ENCODE measurements around the gene CDADC1. TPM values are rescaled to one million over a fixed set of nuclear protein-coding genes. Genes with fewer than 3 reads are reported as not detected.
"Not testable (repeated sequence)": the region's sequence is repeated elsewhere in the genome, so short reads cannot be mapped to it uniquely, and the experiment has no call there.

The CDADC1 gene
- total RNA-seq, 1 experiment from 2014 or later: 1.0 TPM

DNA sequence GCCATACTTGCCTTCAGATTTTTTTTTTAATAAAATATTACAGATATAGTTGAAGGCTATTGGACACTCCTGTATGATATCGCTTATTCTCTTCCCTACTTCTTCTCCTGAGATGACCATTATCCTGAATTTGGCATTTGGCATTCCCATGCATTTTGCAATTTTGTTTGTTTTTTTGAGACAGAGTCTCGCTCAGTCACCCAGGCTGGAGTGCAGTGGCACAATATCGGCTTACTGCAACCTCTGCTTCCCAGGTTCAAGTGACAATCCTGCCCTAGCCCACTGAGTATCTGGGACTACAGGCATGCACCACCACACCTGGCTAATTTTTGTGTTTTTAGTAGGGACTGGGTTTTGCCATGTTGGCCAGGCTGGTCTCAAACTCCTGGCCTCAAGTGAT, 79.4 kb downstream of the CDADC1 start:
- not testable (repeated sequence) for H3K4me3 ChIP-seq (ENCODE audit: insufficient read depth, low read depth, low read length); H3K27me3 ChIP-seq (ENCODE audit: control insufficient read depth, insufficient read depth, low read length); H3K36me3 ChIP-seq (replicated peaks; ENCODE audit: control insufficient read depth, insufficient read depth, low read length); DNase-seq

- Histone ChIP-seq H3K36me3 (replicated peaks; ENCODE audit: control insufficient read depth, insufficient read depth, low read length) (no peaks in the 10 kb centered on the region), H3K27me3 (ENCODE audit: control insufficient read depth, insufficient read depth, low read length) (no peaks in the 10 kb centered on the region), H3K4me3 (ENCODE audit: insufficient read depth, low read depth, low read length) (no peak overlapping the region)
- DNase-seq: no peak
Observed at GRCh38 chr13:49329831-49330545, 82.3 kb downstream of the CDADC1 start.

GRCh38 chr13:49330546-49330864, 82.8 kb downstream of the CDADC1 start:
- no peaks in the 10 kb centered on the region for H3K27me3 ChIP-seq (ENCODE audit: control insufficient read depth, insufficient read depth, low read length)
- no peak for DNase-seq

GRCh38 chr13:49336655-49337054, 88.9 kb downstream of the CDADC1 start:
- H3K27me3 ChIP-seq (ENCODE audit: control insufficient read depth, insufficient read depth, low read length): no peaks in the 10 kb centered on the region
- H3K4me3 ChIP-seq (ENCODE audit: insufficient read depth, low read depth, low read length): no peak overlapping the region
- no peak for DNase-seq
- no peaks in the 10 kb centered on the region for H3K36me3 ChIP-seq (replicated peaks; ENCODE audit: control insufficient read depth, insufficient read depth, low read length)

More at GRCh38 chr13:49330546-49330864, 82.8 kb downstream of the CDADC1 start:
- no peak overlapping the region for H3K4me3 ChIP-seq (ENCODE audit: insufficient read depth, low read depth, low read length)
- H3K36me3 ChIP-seq (replicated peaks; ENCODE audit: control insufficient read depth, insufficient read depth, low read length): no peaks in the 10 kb centered on the region

- Histone ChIP-seq H3K4me3 (ENCODE audit: insufficient read depth, low read depth, low read length) (no peak overlapping the region), H3K36me3 (replicated peaks; ENCODE audit: control insufficient read depth, insufficient read depth, low read length) (no peaks in the 10 kb centered on the region), H3K27me3 (ENCODE audit: control insufficient read depth, insufficient read depth, low read length) (no peaks in the 10 kb centered on the region)
- no peak for DNase-seq
Observed at GRCh38 chr13:49340161-49340560, 92.4 kb downstream of the CDADC1 start.

- H3K27me3 ChIP-seq (ENCODE audit: control insufficient read depth, insufficient read depth, low read length): no peaks in the 10 kb centered on the region
Observed at GRCh38 chr13:49341517-49341916, 93.8 kb downstream of the CDADC1 start.

GRCh38 chr13:49341941-49342340, 94.2 kb downstream of the CDADC1 start:
- DNase-seq: no peak
- no peak overlapping the region for H3K4me3 ChIP-seq (ENCODE audit: insufficient read depth, low read depth, low read length)
- H3K27me3 ChIP-seq (ENCODE audit: control insufficient read depth, insufficient read depth, low read length): no peaks in the 10 kb centered on the region
- no peaks in the 10 kb centered on the region for H3K36me3 ChIP-seq (replicated peaks; ENCODE audit: control insufficient read depth, insufficient read depth, low read length)

More at GRCh38 chr13:49341517-49341916, 93.8 kb downstream of the CDADC1 start:
- no peak overlapping the region for H3K4me3 ChIP-seq (ENCODE audit: insufficient read depth, low read depth, low read length)
- H3K36me3 ChIP-seq (replicated peaks; ENCODE audit: control insufficient read depth, insufficient read depth, low read length): no peaks in the 10 kb centered on the region
- DNase-seq: no peak

DNA sequence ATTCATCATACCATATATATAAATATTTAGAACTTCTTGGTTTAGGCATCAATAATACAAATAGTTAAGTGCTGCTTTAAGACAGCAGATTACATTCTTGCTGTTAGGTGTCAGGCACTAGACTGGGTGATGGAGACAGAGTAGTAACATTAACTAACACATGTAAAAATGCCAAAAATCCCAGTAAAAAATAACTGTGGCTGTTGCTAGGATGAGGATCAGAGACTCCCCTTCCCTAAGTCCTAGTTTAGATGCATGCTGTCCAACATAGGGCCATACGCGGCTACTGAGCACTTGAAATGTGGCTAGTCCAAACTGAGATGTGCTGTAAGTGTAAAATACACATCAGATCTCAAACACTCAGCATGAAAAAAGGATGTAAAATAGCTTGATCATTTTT, 94.7 kb downstream of the CDADC1 start:
- H3K27me3 ChIP-seq (ENCODE audit: control insufficient read depth, insufficient read depth, low read length): no peaks in the 10 kb centered on the region
- H3K36me3 ChIP-seq (replicated peaks; ENCODE audit: control insufficient read depth, insufficient read depth, low read length): no peaks in the 10 kb centered on the region
- no peak overlapping the region for H3K4me3 ChIP-seq (ENCODE audit: insufficient read depth, low read depth, low read length)
- no peak for DNase-seq

Other genes starting within 250 kb of the CDADC1 start
- not detected in 2 replicates for gene MLNR, start 27.6 kb upstream of the CDADC1 start, total RNA-seq (2014; rRNA removed; shearing (Covaris generic))
- gene CAB39L, start 196.1 kb downstream of the CDADC1 start, total RNA-seq (2014; rRNA removed; shearing (Covaris generic)): 4.0 and 7.1 TPM in 2 replicates
- 2.8 and 4.6 TPM in 2 replicates for gene SETDB2, start 196.3 kb downstream of the CDADC1 start, total RNA-seq (2014; rRNA removed; shearing (Covaris generic))
- gene PHF11, start 248.0 kb downstream of the CDADC1 start, total RNA-seq (2014; rRNA removed; shearing (Covaris generic)): 6.3 and 7.0 TPM in 2 replicates